Caki2 (cell line): ENCODE data around the gene SLC16A1. TPM values are rescaled to one million over a fixed set of nuclear protein-coding genes. Genes with fewer than 3 reads are reported as not detected.

ENCODE experiments used
- DNase-seq: peaks from one replicate; pipeline ENCODE4 v3.0.0-alpha.2; 2015; ENCODE audit warnings: low read depth
- in situ Hi-C: cut with HindIII; loops from 2 replicates; pipeline ENCODE4 v1.10.0; 2016; ENCODE audit warnings: low sequenced_read_pairs, low pct_unique_long_range_greater_than_20kb, mixed read lengths
- total RNA-seq: library from RNA; depleted of rRNA; stranded (reverse); fragments of >200 nt; shearing (Covaris generic); gene quantifications from 2 replicates; pipeline ENCODE4 v1.2.3, GENCODE V29; 2014; ENCODE audit warnings: low replicate concordance

SLC16A1 gene
- total RNA-seq, 1 experiment from 2014 or later: 29.8 TPM

DNA sequence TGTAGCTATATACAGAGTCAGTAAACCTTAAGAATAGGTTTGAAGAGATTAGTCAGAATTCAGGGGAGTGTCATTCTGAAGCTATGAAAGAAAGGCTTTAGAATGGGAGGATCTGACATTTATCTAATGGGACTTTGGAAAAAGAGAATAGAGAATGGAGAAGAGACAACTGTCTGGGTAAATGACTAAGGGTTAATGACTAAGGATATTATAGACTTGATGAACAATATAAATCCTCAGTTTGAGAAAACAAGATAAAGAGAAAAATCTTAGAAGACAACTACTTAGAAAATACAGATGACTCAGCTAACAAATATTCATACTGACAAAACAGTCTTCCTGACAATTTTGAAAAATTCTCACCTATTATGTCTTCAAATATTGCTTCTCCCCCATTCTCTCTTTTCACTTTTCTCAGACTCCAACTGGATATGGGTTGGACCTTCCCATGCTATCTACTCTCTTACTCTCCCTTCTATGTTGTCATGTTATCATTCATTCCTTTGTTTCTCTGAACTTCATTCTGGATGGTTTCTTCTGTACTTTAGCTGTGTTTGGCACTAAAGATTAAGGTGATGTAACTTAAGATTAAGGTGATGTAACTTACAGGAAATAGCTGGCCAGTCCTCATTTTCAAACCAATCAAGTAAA is 20.4 kb downstream of the SLC16A1 start:
- in situ Hi-C loops: no loop called here
- peak; percentile 76 for DNase-seq

GRCh38 chr1:112934577-112934976 is 21.4 kb downstream of the SLC16A1 start:
- in situ Hi-C loops: no loop called here
- no peak for DNase-seq

DNA sequence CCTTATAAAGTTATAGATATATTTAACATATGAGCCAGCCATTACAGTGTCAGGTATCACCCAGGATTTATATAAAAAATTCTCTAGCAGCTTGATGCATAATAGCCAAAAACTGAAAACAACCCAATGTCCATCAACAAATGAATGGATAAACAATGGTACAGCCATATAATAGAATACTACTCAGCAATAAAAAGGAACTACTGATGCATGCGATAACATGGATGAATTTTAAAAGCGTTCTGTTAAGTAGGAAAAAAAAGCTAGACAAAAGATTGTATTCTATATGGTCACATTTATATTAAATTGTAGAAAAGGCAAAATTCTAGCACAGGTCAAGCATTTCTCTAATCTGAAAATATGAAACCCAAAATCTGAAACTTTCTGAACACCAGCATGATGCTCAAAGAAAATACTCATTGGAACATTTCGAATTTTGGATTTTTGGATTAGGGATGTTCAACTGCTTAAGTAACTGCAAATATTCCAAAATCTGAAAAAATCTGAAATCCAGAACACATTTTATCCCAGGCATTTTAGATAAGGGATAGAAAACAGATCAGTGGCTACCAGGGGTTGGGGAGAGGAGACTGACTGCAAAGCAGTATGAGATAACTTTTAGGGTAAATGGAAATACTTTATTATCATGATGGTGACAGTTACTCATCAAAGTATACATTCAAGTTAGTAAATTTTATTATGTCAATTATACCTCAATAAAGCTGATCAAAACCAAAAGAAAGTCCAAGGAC is 22.0 kb downstream of the SLC16A1 start:
- DNase-seq: no peak
- in situ Hi-C loops: no loop called here

DNA sequence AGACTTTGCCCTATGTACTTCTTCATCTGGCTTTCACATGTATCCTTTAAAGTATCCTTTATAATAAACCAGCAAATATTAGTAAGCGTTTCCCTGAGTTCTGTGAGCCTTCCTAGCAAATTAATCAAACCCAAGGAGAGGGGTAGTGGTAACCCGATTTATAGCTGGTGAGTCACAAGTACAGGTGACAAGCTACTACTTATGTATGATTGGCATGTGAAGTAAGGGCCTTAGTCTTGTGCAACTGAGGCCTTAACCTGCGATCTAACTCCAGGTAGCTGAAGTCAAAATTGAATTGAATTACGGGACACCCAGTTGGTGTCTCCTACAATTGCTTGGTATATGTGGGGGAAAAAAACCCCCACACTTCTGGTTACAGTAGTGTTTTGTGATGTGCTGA is 26.0 kb downstream of the SLC16A1 start:
- in situ Hi-C loops: no loop called here
- DNase-seq: no peak

DNA sequence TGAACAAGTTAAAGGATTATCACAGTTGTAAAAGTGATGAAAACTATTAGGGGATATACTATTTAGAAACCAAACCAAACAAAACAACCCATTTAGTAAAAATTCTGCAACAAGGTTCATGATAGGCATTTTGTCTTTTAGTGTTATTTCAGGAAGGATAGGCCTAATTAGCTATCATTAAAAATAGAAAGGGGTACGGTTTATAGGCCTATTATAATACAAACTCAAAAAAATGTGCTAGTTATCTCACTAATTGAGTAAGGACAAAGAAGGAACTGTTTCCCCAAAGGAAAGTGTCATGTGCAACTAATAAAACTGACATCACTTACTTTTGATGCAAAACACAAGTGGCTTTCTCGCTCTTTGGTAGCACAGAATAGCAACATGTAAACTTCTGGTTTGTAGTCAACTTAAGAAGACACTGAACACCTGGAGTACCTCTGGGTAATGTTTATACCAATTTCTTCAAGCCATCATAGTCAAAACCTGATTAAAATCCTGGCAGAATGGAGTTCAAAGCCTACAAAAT is 28.5 kb downstream of the SLC16A1 start:
- in situ Hi-C loops: no loop called here
- DNase-seq: no peak

- DNase-seq: no peak
- in situ Hi-C loops: no loop called here
Observed at GRCh38 chr1:112926858-112927257, 29.1 kb downstream of the SLC16A1 start.

DNA sequence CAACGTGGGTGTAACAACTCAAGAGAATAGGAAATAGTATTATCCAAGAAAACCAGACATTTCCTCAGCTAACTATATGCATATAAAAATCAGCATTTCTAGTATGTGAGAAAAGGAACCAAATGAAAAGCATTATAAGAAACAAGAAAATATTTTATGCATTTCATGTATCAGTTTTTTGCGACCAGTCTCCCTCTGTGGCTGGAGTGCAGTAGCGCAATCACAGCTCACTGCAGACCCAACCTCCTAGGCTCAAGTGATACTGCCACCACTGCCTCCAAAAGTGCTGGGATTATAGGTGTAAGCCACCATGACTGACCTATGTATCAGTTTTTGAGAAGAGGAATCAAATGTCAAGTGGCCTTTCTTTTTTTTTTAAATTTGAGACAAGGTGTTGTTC is 31.0 kb downstream of the SLC16A1 start:
- in situ Hi-C loops: no loop called here

DNA sequence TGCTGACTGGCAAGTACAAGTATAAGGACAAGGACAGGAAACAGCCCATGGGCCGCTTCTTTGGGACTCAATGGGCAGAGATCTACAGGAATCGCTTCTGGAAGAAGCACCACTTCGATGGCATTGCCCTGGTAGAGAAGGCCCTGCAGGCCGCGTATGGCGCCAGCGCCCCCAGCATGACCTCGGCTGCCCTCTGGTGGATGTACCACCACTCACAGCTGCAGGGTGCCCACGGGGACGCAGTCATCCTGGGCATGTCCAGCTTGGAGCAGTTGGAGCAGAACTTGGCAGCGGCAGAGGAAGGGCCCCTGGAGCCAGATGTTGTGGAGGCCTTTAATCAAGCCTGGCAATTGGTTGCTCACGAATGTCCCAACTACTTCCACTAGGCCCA is 32.0 kb downstream of the SLC16A1 start:
- no peak for DNase-seq
- in situ Hi-C loops: no loop called here

More for the DNA sequence above, 31.0 kb downstream of the SLC16A1 start:
- DNase-seq: no peak

DNA sequence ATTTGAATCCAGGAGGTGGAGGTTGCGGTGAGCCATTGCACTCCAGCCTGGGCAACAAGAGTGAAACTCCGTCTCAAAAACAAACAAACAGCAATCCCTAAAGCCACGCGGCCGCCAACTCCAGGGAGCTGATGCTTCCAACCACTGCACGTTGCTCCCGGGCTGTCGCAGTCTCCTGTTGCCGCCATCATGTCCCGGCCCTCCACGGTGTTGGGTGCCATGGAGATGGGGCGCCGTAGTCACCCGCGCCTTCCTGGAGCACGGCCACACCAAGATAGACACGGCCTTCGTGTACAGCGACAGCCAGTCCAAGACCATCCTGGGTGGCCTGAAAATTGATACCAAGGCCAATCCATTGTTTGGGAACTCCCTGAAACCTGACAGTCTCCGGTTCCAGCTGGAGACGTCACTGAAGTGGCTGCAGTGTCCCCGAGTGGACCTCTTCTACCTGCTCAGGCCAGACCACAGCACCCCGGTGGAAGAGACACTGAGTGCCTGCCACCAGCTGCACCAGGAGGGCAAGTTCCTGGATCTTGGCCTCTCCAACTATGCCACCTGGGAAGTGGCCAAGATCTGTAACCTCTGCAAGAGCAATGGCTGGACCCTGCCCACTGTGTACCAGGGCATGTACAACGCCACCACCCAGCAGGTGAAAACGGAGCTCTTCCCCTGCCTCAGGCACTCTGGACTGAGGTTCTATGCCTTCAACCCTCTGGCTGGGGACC is 32.6 kb downstream of the SLC16A1 start:
- in situ Hi-C loops: no loop called here
- DNase-seq: no peak

GRCh38 chr1:112911506-112912220 is 44.3 kb downstream of the SLC16A1 start:
- in situ Hi-C loops: no loop called here
- DNase-seq: no peak

- no peak for DNase-seq
- in situ Hi-C loops: no loop called here
Observed at GRCh38 chr1:112909847-112910246, 46.1 kb downstream of the SLC16A1 start.

DNA sequence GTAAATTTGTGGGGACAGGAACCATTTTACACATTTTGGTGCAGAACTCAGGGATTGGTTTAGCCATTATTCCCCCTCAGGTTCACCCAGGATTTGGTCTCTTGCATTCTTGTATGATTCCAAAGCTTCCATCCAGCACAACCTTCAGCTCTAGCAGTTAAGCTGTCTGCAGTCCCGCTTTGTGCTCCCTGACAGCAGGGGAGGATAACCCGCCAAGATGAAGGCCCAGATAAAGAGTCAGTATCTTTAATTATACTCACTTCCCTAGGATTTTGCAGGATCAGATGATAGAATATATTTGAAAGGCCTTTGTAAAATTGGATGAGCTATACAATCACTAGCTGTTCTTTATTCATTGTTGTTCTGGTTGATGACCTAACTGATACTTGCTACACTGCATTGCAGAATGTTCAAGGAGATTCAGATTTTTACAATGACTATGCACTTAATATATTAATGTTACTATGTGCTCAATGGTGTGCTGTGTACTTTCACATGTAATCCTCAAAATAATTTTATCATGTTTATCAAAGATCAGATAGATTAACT is 49.8 kb downstream of the SLC16A1 start:
- in situ Hi-C loops: no loop called here
- no peak for DNase-seq

- no peak for DNase-seq
- in situ Hi-C loops: no loop called here
Observed at GRCh38 chr1:112905395-112906149, 50.4 kb downstream of the SLC16A1 start.

DNA sequence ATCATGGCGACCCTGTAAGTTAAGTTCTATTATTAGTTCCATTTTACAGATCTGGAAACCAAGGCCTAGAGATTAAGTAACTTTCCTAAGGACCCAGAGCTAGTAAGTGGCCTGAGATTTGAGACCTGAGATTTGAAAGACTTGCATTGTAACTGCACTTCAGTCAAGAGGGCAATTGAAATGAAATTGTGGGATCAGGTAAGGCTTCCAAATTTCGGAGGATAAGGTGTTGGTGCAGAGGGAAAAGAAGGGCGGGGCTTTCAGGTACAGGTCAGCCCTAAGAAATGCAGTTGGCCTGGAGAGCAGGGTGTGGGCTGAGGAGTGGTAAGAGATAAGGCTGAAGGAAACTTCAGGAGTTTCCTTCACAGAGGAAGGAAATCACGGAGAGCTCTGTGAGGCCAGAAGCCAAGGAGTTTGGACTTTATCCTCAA is 51.1 kb downstream of the SLC16A1 start:
- no peak for DNase-seq

DNA sequence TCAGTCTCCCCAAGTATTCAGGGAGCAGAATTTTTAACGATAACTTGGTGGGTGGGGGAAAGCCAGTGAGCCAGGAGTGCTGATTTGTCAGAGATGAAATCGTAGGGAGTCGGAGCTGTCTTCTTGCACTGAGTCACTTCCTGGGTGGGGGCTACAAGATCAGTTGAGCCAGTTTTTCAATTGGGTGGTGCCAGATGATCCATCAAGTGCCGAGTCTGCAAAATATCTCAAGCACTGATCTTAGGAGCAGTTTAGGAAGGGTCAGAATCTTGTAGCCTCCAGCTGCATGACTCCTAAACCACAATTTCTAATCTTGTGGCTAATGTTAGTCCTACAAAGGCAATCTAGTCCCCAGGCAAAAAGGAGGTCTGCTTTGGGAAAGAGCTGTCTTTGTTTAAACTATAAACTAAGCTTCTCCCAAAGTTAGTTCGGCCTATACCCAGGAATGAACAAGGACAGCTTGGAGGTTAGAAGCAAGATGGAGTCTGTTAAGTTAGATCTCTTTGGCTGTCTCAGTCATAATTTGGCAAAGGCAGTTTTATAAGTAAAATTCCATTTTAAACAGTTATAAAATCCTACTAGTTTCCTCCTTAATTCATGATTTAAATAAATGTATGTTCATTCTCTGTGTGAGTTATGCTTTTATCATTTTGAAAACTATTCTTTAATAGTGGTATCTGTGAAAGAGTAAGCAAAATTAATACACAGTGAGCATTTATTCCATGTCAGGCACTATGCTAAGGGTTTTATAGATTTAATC is 51.7 kb downstream of the SLC16A1 start:
- peak; percentile 6 for DNase-seq
- in situ Hi-C loops: no loop called here

More for the DNA sequence above, 51.1 kb downstream of the SLC16A1 start:
- in situ Hi-C loops: no loop called here

DNA sequence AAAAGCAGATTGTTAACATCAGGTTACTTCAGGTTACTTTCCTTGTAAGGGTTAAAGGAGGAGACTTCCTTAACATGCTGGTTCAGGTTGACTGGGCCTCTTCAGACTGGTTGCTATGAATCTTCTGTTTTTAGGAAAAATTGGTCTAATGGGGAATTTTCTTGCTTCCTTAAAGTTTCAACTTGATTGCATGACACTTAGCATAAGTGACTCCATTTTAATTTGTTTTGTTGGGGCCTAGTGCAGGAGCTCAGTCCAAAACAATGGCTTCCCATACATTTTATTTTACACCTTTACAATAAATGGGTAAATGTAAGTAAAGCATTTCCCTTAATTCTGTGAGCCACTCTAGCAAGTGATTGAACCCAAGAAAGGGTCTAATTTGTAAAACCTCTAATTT is 53.8 kb downstream of the SLC16A1 start:
- in situ Hi-C loops: no loop called here
- no peak for DNase-seq

DNA sequence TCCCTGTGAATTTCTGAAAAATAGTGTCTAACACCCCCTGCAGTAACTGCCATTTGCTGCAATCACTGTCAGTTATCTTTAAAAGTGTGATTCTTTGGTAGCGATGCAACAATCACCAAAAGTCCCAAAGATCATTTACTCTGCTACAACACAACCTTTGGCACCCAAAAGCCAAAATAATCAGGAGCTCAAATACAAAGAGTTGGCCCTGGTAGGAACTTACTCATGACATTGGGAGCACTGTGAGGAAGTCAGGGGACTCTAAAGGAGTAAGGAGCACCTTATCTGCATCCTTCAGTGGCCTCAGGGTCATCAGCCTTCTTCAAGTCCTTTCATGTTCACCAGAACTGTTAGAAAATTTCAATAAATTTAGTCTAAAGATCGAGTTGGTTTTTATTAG is 54.6 kb downstream of the SLC16A1 start:
- in situ Hi-C loops: no loop called here

More for the DNA sequence above, 54.6 kb downstream of the SLC16A1 start:
- no peak for DNase-seq
